HEK293 (cell line): ENCODE data around the gene NELFB.

ENCODE experiments used
- CTCF ChIP-seq: fragments of 450-650 bp; formaldehyde crosslinking; IDR thresholded peaks from 2 replicates; pipeline ENCODE4 v1.5.1; 2016; ENCODE audit warnings: missing biosample characterization, missing genetic modification characterization
- MZF1 ChIP-seq: fragments of 450-650 bp; formaldehyde crosslinking; IDR thresholded peaks from 2 replicates; pipeline ENCODE4 v1.5.1; 2017; ENCODE audit warnings: missing biosample characterization, missing genetic modification characterization, borderline replicate concordance
- PRDM10 ChIP-seq: fragments of 450-650 bp; formaldehyde crosslinking; IDR thresholded peaks from 2 replicates; pipeline ENCODE4 v1.5.1; 2016; ENCODE audit warnings: missing biosample characterization, missing genetic modification characterization
- ZNF211 ChIP-seq: fragments of 450-650 bp; formaldehyde crosslinking; IDR thresholded peaks from 2 replicates; pipeline ENCODE4 v1.5.1; 2016; ENCODE audit warnings: low read depth, missing biosample characterization, missing genetic modification characterization
- ZNF311 ChIP-seq: fragments of 450-650 bp; formaldehyde crosslinking; IDR thresholded peaks from 2 replicates; pipeline ENCODE4 v1.5.1; 2017; ENCODE audit warnings: missing biosample characterization, missing genetic modification characterization, borderline replicate concordance
- ZNF561 ChIP-seq: fragments of 450-650 bp; IDR thresholded peaks from 2 replicates; pipeline ENCODE4 v1.5.1; 2018; ENCODE audit warnings: missing biosample characterization, missing genetic modification characterization, borderline replicate concordance
- ZSCAN23 ChIP-seq: fragments of 450-650 bp; formaldehyde crosslinking; IDR thresholded peaks from 2 replicates; pipeline ENCODE4 v1.5.1; 2016; ENCODE audit warnings: missing biosample characterization, missing genetic modification characterization

- TF ChIP-seq CTCF (no peak), MZF1 (no peak), ZSCAN23 (tag by site-specific recombination) (no peak), ZNF211 (tag by site-specific recombination) (no peak), PRDM10 (tag by site-specific recombination) (no peak), ZNF561 (tag by site-specific recombination) (no peak), ZNF311 (tag by site-specific recombination) (no peak)
These were observed 7.8 kb upstream of the NELFB start for GRCh38 chr9:137247135-137247915.
